Measurements from ENCODE around the gene PACSIN2.

Gene PACSIN2

GRCh38 chr22:42831712-42832111 lies 183.2 kb downstream of the PACSIN2 start:
- Histone ChIP-seq H2AFZ (no peak overlapping the region), H3K4me2 (ENCODE audit: low read length) (no peak overlapping the region), H3K79me2 (no peaks in the 10 kb centered on the region), H3K9ac (no peak overlapping the region), H3K4me3 (ENCODE audit: low read depth, low read length) (no peak overlapping the region), H3K27me3 (ENCODE audit: control insufficient read depth, insufficient read depth, low read length) (no peaks in the 10 kb centered on the region), H3K27ac (no peak overlapping the region), H3K4me1 (no peaks in the 10 kb centered on the region), H3K9me3 (ENCODE audit: control insufficient read depth, low read length) (no peaks in the 10 kb centered on the region), H3K36me3 (ENCODE audit: control insufficient read depth, insufficient read depth, low read length) (no peaks in the 10 kb centered on the region)
- TF ChIP-seq, protein P1, sequence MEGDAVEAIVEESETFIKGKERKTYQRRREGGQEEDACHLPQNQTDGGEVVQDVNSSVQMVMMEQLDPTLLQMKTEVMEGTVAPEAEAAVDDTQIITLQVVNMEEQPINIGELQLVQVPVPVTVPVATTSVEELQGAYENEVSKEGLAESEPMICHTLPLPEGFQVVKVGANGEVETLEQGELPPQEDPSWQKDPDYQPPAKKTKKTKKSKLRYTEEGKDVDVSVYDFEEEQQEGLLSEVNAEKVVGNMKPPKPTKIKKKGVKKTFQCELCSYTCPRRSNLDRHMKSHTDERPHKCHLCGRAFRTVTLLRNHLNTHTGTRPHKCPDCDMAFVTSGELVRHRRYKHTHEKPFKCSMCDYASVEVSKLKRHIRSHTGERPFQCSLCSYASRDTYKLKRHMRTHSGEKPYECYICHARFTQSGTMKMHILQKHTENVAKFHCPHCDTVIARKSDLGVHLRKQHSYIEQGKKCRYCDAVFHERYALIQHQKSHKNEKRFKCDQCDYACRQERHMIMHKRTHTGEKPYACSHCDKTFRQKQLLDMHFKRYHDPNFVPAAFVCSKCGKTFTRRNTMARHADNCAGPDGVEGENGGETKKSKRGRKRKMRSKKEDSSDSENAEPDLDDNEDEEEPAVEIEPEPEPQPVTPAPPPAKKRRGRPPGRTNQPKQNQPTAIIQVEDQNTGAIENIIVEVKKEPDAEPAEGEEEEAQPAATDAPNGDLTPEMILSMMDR (IDR thresholded peaks at IDR 0.05): no peak

DNA sequence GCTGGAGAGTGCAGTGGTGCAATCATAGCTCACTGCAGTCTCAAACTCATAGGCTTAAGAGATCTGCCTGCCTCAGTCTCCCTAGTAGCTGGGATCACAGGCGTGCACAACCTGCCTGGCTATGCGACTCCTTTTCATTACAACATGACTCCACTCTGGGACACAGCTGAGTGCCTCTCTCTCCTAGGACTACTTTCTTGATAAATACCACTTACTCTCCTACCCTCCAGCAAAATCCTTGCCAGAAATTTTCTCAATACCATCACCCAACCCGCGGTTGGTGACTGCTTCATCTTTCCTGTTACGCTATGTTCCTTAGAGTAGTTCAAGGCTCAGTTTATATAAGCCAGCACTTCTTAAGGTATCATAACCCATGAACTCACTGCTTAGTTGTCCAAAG lies 184.8 kb downstream of the PACSIN2 start:
- TF ChIP-seq, protein P1 (IDR thresholded peaks at IDR 0.05): no peak
- no peak overlapping the region for H3K9ac ChIP-seq
- no peaks in the 10 kb centered on the region for H3K79me2 ChIP-seq
- no peaks in the 10 kb centered on the region for H3K27me3 ChIP-seq (ENCODE audit: control insufficient read depth, insufficient read depth, low read length)
- H3K36me3 ChIP-seq (ENCODE audit: control insufficient read depth, insufficient read depth, low read length): no peaks in the 10 kb centered on the region
- no peak overlapping the region for H3K27ac ChIP-seq
- no peak overlapping the region for H2AFZ ChIP-seq
- H3K4me3 ChIP-seq (ENCODE audit: low read depth, low read length): no peak overlapping the region
- no peak overlapping the region for H3K4me2 ChIP-seq (ENCODE audit: low read length)
- H3K9me3 ChIP-seq (ENCODE audit: control insufficient read depth, low read length): no peaks in the 10 kb centered on the region
- no peaks in the 10 kb centered on the region for H3K4me1 ChIP-seq

GRCh38 chr22:42829302-42829701 lies 185.6 kb downstream of the PACSIN2 start:
- H3K4me3 ChIP-seq (ENCODE audit: low read depth, low read length): no peak overlapping the region
- TF ChIP-seq, protein P1 (IDR thresholded peaks at IDR 0.05): no peak
- H3K27ac ChIP-seq: no peak overlapping the region
- H3K9me3 ChIP-seq (ENCODE audit: control insufficient read depth, low read length): no peaks in the 10 kb centered on the region
- no peaks in the 10 kb centered on the region for H3K36me3 ChIP-seq (ENCODE audit: control insufficient read depth, insufficient read depth, low read length)
- H2AFZ ChIP-seq: no peak overlapping the region
- no peaks in the 10 kb centered on the region for H3K27me3 ChIP-seq (ENCODE audit: control insufficient read depth, insufficient read depth, low read length)
- H3K4me1 ChIP-seq: no peaks in the 10 kb centered on the region
- no peak overlapping the region for H3K4me2 ChIP-seq (ENCODE audit: low read length)
- H3K9ac ChIP-seq: no peak overlapping the region
- no peaks in the 10 kb centered on the region for H3K79me2 ChIP-seq

DNA sequence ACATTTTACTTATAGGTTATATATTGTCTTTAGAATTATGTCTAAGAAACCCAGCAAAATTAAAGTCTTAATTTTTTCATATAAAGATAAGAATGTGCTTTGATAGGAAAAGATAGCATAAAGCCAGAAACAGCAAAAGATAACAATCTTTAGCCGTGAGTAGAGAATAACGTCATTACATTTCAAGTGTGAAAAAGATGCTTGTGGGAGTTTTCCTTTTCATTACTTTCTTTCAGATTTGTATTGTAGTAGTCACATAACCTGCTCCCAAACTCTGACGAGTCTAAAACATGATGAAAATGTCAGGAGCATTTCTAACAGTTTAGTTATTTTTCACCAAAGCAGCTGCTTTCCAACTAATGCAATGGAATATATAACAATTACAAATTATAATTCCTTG lies 189.2 kb downstream of the PACSIN2 start:
- no peak overlapping the region for H3K4me3 ChIP-seq (ENCODE audit: low read depth, low read length)
- H3K36me3 ChIP-seq (ENCODE audit: control insufficient read depth, insufficient read depth, low read length): no peaks in the 10 kb centered on the region
- no peaks in the 10 kb centered on the region for H3K79me2 ChIP-seq
- no peaks in the 10 kb centered on the region for H3K4me1 ChIP-seq
- no peaks in the 10 kb centered on the region for H3K27me3 ChIP-seq (ENCODE audit: control insufficient read depth, insufficient read depth, low read length)
- no peak overlapping the region for H2AFZ ChIP-seq
- H3K27ac ChIP-seq: no peak overlapping the region
- TF ChIP-seq, protein P1 (IDR thresholded peaks at IDR 0.05): no peak
- H3K9me3 ChIP-seq (ENCODE audit: control insufficient read depth, low read length): no peaks in the 10 kb centered on the region
- no peak overlapping the region for H3K4me2 ChIP-seq (ENCODE audit: low read length)
- no peak overlapping the region for H3K9ac ChIP-seq

DNA sequence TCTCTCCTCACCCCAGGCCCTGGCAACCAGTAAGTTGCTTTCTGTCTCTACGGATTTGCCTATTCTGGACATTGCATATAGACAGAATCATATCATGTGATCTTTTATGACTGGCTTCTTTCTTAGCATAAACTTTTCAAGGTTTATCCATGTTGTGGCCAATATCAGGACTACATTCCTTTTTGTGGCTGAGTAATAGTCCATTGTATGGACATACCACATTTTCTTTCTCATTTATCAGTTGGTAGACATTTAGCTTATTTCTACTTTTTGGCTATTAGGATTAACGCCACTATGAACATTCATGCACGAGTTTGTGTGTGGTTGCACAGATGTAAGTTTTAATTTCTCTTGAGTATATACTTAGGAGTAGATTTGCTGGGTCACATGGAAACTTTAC lies 193.6 kb downstream of the PACSIN2 start:
- no peak overlapping the region for H3K27ac ChIP-seq

More for the DNA sequence above, 193.6 kb downstream of the PACSIN2 start:
- no peak overlapping the region for H2AFZ ChIP-seq
- H3K79me2 ChIP-seq: no peaks in the 10 kb centered on the region
- no peaks in the 10 kb centered on the region for H3K36me3 ChIP-seq (ENCODE audit: control insufficient read depth, insufficient read depth, low read length)
- no peaks in the 10 kb centered on the region for H3K9me3 ChIP-seq (ENCODE audit: control insufficient read depth, low read length)
- no peak overlapping the region for H3K4me2 ChIP-seq (ENCODE audit: low read length)
- TF ChIP-seq, protein P1 (IDR thresholded peaks at IDR 0.05): no peak
- peaks cover 4% of the 10 kb centered on the region for H3K4me1 ChIP-seq
- H3K27me3 ChIP-seq (ENCODE audit: control insufficient read depth, insufficient read depth, low read length): no peaks in the 10 kb centered on the region
- no peak overlapping the region for H3K9ac ChIP-seq
- no peak overlapping the region for H3K4me3 ChIP-seq (ENCODE audit: low read depth, low read length)

All from parathyroid adenoma (tissue), 2 donors.